ENCODE measurements around the gene KCNK10. TPM values are rescaled to one million over a fixed set of nuclear protein-coding genes. Genes with fewer than 3 reads are reported as not detected.

The KCNK10 gene
- total and polyA plus RNA-seq, 7 donors: under 0.01 TPM; not detected in 6

DNA sequence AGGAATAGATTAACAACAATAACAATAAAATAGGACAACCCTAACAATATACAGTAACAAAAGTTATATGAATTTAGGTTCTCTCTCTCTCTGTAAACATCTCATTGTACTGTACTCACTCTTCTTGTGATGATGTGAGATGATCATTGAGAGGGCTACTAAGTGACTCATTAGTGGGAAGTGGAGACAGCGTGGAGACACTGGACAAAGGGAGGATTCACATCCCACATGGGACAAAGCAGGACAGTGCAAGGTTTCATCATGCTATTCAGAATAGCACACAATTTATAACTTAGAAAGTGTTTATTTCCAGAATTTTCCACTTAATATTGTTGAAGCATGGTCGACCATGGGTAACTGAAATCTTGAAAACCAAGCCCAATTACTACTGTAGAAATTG lies 36.4 kb upstream of the KCNK10 start:
- H3K27ac ChIP-seq: no peak overlapping the region
- intact Hi-C loops (cut with DNase I): no loop called here
- H3K9me3 ChIP-seq: no peaks in the 10 kb centered on the region
- ATAC-seq (no peak), DNase-seq (no peak)
- H3K36me3 ChIP-seq (ENCODE audit: insufficient read depth in 1 of 2, low read depth in 1 of 2): no peaks in the 10 kb centered on the region
- H3K4me3 ChIP-seq: no peak overlapping the region
- WGBS, 3 donors: 59 to 63% (median 59%) methylated on average over 2 of the region's 2 CpGs
- peaks cover 0 to 3% (median 0%) of the 10 kb centered on the region in 3 donors for H3K27me3 ChIP-seq (ENCODE audit: insufficient read depth in 3 of 3, low read length in 2 of 3)
- H3K4me1 ChIP-seq: no peaks in the 10 kb centered on the region
- TF ChIP-seq, protein P1, sequence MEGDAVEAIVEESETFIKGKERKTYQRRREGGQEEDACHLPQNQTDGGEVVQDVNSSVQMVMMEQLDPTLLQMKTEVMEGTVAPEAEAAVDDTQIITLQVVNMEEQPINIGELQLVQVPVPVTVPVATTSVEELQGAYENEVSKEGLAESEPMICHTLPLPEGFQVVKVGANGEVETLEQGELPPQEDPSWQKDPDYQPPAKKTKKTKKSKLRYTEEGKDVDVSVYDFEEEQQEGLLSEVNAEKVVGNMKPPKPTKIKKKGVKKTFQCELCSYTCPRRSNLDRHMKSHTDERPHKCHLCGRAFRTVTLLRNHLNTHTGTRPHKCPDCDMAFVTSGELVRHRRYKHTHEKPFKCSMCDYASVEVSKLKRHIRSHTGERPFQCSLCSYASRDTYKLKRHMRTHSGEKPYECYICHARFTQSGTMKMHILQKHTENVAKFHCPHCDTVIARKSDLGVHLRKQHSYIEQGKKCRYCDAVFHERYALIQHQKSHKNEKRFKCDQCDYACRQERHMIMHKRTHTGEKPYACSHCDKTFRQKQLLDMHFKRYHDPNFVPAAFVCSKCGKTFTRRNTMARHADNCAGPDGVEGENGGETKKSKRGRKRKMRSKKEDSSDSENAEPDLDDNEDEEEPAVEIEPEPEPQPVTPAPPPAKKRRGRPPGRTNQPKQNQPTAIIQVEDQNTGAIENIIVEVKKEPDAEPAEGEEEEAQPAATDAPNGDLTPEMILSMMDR (IDR thresholded peaks at IDR 0.05): no peak

DNA sequence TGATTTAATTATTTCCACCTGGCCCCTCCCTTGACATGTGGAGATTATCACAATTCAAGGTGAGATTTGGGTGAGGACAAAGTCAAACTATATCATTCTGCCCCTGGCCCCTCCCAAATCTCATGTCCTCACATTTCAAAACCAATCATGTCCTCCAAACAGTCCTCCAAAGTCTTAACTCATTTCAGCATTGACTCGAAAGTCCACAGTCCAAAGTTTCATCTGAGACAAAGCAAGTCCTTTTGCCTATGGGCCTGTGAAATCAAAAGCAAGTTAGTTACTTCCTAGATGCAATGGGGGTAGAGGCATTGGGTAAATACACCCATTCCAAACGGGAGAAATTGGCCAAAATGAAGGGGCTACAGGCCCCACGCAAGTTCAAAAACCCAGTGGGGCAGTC lies 31.3 kb upstream of the KCNK10 start:
- Histone ChIP-seq H3K9me3 (no peaks in the 10 kb centered on the region), H3K27me3 (ENCODE audit: insufficient read depth in 3 of 3, low read length in 2 of 3) (no peaks in the 10 kb centered on the region), H3K4me1 (no peaks in the 10 kb centered on the region), H3K27ac (no peak overlapping the region), H3K36me3 (ENCODE audit: insufficient read depth in 1 of 2, low read depth in 1 of 2) (no peaks in the 10 kb centered on the region), H3K4me3 (no peak overlapping the region)
- DNase-seq (no peak), ATAC-seq (no peak)
- intact Hi-C loops (cut with DNase I): no loop called here
- 80 to 83% (median 83%) methylated on average over 3 of the region's 3 CpGs for WGBS, 3 donors
- TF ChIP-seq, protein P1 (IDR thresholded peaks at IDR 0.05): no peak

DNA sequence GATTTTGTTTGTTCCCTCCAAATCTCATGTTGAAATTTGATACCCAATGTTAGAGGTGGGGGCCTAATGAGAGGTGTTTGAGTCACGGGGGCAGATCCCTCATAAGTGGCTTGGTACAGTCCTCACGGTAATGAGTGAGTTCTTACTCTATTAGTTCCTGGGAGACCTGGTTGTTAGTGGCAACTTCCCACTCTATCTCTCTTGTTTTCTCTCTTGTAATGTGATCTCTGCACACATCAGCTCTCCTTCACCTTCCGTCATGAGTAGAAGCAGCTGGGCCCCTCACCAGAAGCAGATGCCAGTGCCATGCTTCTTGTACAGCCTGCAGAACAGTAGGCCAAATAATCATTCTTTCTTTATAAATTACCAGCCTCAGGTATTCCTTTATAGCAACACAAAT lies 29.6 kb upstream of the KCNK10 start:
- ATAC-seq: no peak
- no peaks in the 10 kb centered on the region for H3K9me3 ChIP-seq
- intact Hi-C loops (cut with DNase I): no loop called here

DNA sequence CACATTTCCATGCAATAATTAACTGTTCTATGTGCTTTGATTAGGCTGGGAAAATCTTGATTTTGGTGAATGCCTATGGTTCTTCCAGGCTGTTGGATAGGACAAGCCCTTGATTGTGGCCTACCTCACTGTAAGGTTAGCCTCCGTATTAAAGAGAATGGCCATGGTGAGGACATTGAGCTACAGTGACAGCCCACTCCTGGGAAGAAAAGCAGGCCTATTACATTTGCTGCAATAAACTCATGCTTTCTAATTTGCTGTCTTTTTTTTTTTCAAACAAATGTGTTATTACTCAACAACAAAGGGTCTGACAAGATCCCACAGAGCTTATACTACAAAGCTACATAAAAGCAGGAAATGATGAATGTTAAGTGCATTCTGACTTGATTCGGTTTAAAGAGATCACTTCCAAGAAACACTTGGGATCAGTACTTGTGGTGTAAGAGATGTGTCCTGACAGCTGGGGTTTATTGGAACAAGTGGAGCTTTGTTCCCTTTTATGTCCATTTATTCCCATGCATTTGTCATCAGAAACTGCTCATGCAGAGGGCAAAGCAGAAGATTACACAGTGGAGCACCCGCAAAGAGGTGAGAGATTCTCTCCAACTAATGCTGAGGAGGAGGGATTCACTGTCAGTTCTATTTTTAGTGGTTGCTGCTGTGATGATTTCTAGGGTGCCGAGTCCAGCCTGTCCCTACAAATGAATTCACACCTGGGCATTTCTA lies 29.1 kb upstream of the KCNK10 start:
- intact Hi-C loops (cut with DNase I): no loop called here
- TF ChIP-seq, protein P1 (IDR thresholded peaks at IDR 0.05): no peak
- ATAC-seq (no peak), DNase-seq (no peak)
- H3K4me3 ChIP-seq: no peak overlapping the region
- peaks cover 0 to 2% (median 0%) of the 10 kb centered on the region in 3 donors for H3K27me3 ChIP-seq (ENCODE audit: insufficient read depth in 3 of 3, low read length in 2 of 3)
- no peak overlapping the region for H3K27ac ChIP-seq
- H3K36me3 ChIP-seq (ENCODE audit: insufficient read depth in 1 of 2, low read depth in 1 of 2): no peaks in the 10 kb centered on the region
- H3K4me1 ChIP-seq: no peaks in the 10 kb centered on the region
- no peaks in the 10 kb centered on the region for H3K9me3 ChIP-seq
- WGBS, 3 donors: 26 to 36% (median 33%) methylated on average over 4 of the region's 4 CpGs

More for the DNA sequence above, 29.6 kb upstream of the KCNK10 start:
- DNase-seq: no peak
- 18 to 39% (median 20%) methylated on average over 3 of the region's 3 CpGs for WGBS, 3 donors
- H3K36me3 ChIP-seq (ENCODE audit: insufficient read depth in 1 of 2, low read depth in 1 of 2): no peaks in the 10 kb centered on the region
- TF ChIP-seq, protein P1 (IDR thresholded peaks at IDR 0.05): no peak
- H3K27ac ChIP-seq: no peak overlapping the region
- H3K27me3 ChIP-seq (ENCODE audit: insufficient read depth in 3 of 3, low read length in 2 of 3): peaks cover 0 to 2% (median 0%) of the 10 kb centered on the region in 3 donors
- no peaks in the 10 kb centered on the region for H3K4me1 ChIP-seq
- H3K4me3 ChIP-seq: no peak overlapping the region

DNA sequence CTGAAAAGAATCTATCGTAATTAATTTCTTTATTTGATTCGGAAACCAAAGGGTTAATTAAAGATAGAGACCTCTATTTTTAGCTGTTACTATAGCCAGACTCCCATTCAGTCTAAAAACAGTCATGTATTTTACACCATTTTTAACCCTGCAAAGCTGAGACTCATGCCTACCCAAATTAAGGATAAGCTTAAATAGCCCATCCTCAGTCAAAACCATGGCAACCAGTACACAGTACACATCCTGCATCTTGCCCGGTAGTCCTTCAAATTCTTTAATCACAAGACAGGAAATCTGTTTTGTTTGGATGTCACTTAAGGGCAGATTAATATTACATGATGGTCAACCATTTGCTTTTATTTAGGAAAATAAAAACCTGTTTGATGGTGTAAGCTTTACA lies 25.5 kb upstream of the KCNK10 start:
- Histone ChIP-seq H3K4me1 (no peaks in the 10 kb centered on the region), H3K4me3 (no peak overlapping the region), H3K27ac (no peak overlapping the region), H3K36me3 (ENCODE audit: insufficient read depth in 1 of 2, low read depth in 1 of 2) (no peaks in the 10 kb centered on the region), H3K27me3 (ENCODE audit: insufficient read depth in 3 of 3, low read length in 2 of 3) (peaks cover 0 to 2% (median 0%) of the 10 kb centered on the region in 3 donors), H3K9me3 (no peaks in the 10 kb centered on the region)
- TF ChIP-seq, protein P1 (IDR thresholded peaks at IDR 0.05): no peak
- no peak for ATAC-seq
- no peak for DNase-seq
- intact Hi-C loops (cut with DNase I): no loop called here
- WGBS, 3 donors: 55 to 59% (median 58%) methylated on average over 3 of the region's 3 CpGs
